Stimulated activated CD4-positive, alpha-beta T cell treated with anti-CD3 and anti-CD28 coated beads, TNF-alpha, amount 100 ng/mL, for 48 hours (primary cell): ENCODE measurements around the gene IGSF21.

Source experiments
- DNase-seq, 3 donors: peaks; one replicate each; pipeline ENCODE4 v3.0.0-alpha.2; 2020; ENCODE audit warnings: low read depth in 3 of 3

Gene IGSF21

DNA sequence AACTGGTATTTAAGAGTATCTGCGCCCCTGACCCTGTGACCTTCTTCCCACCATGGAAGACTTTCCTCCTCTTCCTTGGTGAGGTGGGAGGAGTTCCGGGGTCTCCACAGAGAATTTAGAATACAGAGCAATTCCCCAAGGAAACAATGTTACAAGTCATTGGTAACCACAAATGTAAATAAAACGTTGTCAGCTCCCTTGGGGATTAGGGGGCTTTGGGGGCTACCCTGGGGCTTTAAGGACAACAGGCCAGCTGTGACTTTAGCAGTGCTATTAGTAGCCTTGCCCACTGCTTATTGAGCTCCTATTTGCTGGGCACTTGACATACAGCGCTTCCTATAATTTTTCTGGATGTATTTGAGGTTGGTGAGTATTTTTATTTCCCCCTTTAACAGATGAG, 69.0 kb downstream of the IGSF21 start:
- DNase-seq: no peak

- DNase-seq: no peak
These were observed 70.5 kb downstream of the IGSF21 start for GRCh38 chr1:18178111-18178510.

- no peak for DNase-seq
These were observed 71.4 kb downstream of the IGSF21 start for GRCh38 chr1:18179009-18179408.

- no peak for DNase-seq
These were observed 75.0 kb downstream of the IGSF21 start for GRCh38 chr1:18182398-18183160.

DNA sequence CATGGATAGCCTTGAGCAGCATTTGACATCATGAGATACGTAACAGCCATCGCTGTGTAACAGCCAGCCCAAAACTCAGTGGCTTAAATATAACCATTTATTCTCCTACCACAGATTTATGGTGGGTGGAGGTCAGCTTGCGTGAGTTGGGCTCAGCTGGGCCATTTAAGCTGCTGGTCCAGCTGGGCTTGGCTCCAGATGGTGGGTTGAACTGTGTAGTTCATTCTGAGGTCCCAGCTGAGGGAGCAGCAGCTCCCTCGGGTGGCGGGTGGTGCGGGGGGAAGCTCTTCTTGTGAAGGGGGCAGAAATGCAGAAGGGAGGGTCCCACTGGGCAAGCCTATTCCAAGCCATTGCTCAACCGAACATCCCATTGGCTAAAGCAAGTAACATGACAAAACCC, 75.9 kb downstream of the IGSF21 start:
- no peak for DNase-seq

GRCh38 chr1:18187054-18187453, 79.5 kb downstream of the IGSF21 start:
- no peak for DNase-seq

DNA sequence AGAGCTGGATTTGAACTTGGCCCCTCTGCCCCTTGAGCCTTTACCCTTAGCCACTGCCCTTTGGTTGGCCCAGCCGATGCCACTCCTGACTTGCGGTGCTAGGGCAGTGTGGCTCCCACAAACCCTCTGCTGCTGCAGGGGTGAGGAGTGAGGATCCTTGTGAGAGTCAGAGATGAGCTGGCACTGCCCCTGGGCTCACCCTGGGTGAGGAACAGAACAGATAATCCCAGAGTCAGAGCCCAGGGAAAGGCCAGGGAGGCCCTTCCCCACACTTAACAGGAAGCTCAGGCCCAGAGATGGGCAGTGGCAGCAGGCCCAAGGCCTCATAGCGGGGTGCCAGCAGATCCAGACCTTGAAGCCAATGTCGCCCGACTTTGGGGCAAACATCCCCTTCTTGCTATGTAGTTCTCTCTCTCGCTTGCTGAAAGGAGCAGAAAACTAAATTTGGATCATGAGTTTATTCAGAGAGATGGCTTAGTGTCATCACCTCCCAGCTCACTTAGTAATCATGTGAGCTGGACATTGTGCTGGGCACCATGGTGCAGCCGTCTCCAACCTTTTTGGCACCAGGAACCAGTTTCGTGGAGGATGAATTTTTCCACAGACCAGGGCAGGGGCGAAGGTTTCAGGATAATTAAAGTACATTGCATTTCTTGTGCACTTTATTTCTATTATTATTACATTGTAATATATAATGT, 81.4 kb downstream of the IGSF21 start:
- DNase-seq: no peak

GRCh38 chr1:18190598-18190997, 83.0 kb downstream of the IGSF21 start:
- DNase-seq: no peak

GRCh38 chr1:18191037-18191436, 83.4 kb downstream of the IGSF21 start:
- DNase-seq: no peak

DNA sequence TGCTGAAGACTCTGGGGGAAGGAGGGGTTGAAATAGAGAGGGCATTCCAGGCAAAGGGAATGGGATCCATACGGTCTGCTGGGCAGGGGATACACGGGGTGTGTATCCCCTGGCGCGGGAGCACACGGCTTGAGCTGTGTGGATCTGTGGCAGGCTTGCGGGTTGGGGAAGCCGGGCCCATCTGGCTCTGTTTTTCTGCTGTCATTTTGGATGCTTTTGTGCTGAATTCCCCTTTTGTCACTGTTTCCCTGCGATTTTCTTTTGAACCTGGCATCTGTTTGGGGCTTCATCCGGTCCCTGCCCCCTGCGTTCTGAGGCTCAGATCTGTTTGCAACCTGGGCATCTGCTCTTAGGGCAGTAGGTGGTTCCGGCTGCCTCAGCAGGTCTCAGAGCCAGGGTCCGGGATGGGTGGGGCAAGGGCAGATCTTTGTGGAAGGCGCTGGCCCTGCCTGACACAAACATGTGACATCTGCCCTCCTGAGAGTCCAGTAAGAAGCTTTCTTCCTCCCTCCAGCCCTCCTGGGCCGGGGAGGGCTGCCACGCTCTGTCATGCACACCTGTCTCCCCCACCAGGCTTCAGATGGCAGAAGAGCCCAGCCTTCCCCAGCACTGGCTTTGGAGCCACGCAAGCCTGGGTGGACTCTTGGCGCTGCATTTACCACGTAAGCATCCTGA, 84.0 kb downstream of the IGSF21 start:
- DNase-seq: no peak

GRCh38 chr1:18192182-18192581, 84.6 kb downstream of the IGSF21 start:
- DNase-seq: no peak

DNA sequence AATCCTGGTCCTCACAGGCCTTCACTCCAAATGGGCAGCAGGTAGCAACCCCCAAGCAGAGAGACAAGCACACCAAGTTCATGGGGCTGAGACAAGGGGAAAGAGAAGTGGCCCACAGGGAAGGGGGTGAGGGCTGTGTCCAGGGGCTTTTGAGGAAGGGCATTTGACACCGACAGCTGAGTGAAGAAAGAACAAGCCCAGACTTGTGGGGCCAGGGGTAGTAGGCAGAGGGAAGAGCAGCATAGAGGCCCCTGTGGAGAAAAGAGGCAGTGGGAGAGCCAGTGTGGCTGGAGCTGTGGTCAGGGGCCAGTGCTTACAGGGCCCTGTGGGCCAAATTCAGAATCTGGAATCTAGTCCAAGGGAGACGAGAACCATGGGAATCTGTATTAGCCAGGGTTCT, 85.4 kb downstream of the IGSF21 start:
- DNase-seq: no peak

DNA sequence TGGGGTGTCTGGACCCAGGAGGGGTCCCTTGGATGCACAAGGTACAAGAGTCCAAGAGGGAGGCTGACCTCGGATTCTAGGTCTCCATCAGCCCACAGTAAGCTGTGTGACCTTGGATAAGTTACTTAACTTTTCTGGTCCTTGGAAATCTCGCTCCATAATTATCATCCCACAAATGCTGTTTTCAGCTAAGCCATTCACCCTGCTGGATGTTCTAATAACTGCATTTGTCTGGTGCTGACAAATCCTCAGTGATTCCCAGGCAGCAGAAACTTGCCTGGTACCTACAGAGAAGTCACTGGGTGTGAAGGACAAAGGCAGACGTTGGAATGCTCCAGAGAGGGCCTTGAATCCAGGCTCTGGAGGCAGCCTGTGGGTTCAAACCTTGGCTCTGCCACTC, 89.7 kb downstream of the IGSF21 start:
- no peak for DNase-seq

GRCh38 chr1:18198260-18198659, 90.7 kb downstream of the IGSF21 start:
- no peak for DNase-seq

DNA sequence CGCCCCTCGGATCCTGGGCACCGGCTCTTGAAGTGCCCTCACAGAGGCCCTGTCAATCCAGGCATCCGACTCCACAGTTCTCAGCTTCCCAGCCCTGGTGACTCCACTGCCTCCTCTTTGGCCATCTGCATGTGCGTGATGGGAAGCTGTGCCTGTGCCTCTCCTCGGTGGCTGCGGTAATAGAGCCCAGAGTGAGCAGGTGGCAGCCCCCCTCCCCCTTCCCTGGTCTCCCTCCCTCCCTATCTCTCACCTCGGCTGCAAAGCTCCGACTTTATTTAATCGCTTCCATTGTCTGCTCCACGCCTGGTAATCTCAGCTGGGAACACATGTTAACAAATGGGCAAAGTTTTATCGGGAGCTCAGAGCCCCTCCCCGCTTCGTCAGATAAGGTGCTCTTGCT, 91.9 kb downstream of the IGSF21 start:
- DNase-seq: no peak

- DNase-seq: no peak
These were observed 92.6 kb downstream of the IGSF21 start for GRCh38 chr1:18200136-18200717.

DNA sequence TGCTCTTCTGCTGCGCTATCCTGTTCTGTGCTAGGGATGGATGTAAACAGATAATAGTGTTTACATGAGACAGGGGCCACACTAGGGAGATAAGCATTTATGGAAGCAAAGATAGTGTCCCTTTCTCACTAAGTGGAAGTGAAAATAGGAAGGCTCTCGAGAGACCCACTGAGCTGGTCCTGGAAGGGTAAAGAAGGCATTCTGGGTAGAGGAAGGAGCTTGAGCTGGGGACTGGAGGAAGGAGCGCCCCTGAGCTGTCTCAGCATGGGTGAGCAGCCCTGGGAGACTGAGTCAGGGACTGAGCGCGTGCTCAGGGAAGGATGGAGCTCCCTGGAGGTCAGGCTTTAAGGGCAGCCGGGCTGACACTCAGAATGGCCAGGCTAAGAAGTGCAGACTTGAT, 93.3 kb downstream of the IGSF21 start:
- no peak for DNase-seq

DNA sequence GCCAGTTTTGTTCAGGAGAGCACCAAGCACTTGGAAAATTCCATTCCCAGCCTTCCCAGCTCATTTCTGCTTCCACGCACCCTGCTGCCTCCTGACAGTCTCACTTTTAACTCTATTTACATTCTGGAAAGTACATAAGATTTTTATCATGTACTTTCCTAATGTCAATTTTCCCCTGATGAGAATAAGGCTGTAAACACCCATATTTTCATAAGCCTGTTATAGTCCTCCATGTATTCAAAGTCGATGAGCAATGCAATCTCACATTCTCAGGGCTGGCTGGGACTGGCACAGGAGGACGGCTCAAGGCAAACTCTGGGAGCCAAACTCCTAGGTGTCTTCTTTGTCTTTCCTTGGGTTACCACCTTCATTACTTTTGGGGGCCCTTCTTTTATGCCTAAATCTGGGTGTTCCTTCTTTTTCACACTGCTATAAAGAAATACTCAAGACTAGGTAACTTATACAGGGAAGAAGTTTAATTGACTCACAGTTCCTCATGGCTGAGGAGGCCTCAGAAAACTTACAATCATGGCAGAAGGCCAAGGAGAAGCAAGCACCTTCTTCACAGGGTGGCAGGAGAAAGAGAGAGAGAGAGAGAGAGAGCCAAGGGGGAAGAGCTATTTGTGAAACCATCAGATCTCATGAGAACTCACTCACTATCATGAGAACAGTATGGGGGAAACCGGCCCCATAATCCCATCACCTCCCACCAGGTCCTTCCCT, 94.6 kb downstream of the IGSF21 start:
- no peak for DNase-seq

- DNase-seq: no peak
These were observed 96.0 kb downstream of the IGSF21 start for GRCh38 chr1:18203645-18204044.

GRCh38 chr1:18204575-18204974, 97.0 kb downstream of the IGSF21 start:
- DNase-seq: no peak

GRCh38 chr1:18205319-18205718, 97.7 kb downstream of the IGSF21 start:
- no peak for DNase-seq

DNA sequence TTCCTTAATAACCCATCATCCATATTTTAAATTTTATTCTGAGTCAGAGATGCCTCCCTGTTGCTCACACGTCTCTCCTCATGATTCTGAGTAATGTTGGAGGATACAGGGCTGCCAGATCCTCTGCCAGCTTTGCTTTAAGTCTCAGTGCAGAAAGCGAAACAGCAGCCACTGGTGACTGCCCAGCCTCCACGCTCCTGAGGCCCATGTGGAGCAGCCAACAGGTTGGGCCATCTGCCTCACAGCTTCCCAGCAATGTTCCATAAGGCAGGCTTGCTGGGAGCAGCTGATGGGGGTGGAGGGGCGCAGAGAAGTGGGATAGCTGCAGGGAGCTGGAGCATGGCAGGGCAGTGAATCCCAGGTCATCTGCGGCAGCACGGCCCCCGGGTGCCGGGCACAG, 104.2 kb downstream of the IGSF21 start:
- no peak for DNase-seq
